GM12872 (cell line): Measurements from ENCODE around the gene PTDSS2.

ENCODE experiments used
- CTCF ChIP-seq: IDR thresholded peaks from 3 replicates; pipeline ENCODE4 v1.5.1; 2011; ENCODE audit warnings: low read depth, mild to moderate bottlenecking, low read length, moderate library complexity; ENCODE audit not compliant: insufficient read depth

The PTDSS2 gene

GRCh38 chr11:528815-529727, 79.0 kb downstream of the PTDSS2 start:
- TF ChIP-seq CTCF, result no peak

- no peak for TF ChIP-seq CTCF
Observed at GRCh38 chr11:529728-530411, 79.8 kb downstream of the PTDSS2 start.

GRCh38 chr11:530960-531831, 81.1 kb downstream of the PTDSS2 start:
- no peak for TF ChIP-seq CTCF

GRCh38 chr11:531919-532526, 81.9 kb downstream of the PTDSS2 start:
- no peak for TF ChIP-seq CTCF

DNA sequence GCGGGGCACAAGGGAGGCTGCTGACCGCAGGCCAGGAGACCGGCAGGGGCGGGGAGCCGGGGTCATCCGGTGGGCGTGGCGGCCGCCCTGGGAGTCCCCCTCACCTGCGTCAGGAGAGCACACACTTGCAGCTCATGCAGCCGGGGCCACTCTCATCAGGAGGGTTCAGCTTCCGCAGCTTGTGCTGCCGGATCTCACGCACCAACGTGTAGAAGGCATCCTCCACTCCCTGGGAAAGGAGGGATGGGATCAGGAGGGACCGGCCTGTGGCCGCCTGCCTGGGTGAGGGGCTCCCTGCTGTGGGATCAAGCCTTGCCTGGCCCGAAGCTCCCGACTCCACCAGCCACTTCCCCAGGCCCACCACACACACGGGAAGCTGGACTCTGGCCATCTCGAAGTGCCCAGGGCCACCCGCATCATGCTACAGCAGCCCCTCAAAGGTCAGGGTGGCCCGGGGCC, 82.5 kb downstream of the PTDSS2 start:
- TF ChIP-seq CTCF, result no peak

GRCh38 chr11:532986-533585, 83.0 kb downstream of the PTDSS2 start:
- TF ChIP-seq CTCF, result no peak
